Measurements from ENCODE around the gene UBL7.
A peak's percentile ranks its signal among the peaks of the same experiment; 100 is the strongest.

The UBL7 gene

DNA sequence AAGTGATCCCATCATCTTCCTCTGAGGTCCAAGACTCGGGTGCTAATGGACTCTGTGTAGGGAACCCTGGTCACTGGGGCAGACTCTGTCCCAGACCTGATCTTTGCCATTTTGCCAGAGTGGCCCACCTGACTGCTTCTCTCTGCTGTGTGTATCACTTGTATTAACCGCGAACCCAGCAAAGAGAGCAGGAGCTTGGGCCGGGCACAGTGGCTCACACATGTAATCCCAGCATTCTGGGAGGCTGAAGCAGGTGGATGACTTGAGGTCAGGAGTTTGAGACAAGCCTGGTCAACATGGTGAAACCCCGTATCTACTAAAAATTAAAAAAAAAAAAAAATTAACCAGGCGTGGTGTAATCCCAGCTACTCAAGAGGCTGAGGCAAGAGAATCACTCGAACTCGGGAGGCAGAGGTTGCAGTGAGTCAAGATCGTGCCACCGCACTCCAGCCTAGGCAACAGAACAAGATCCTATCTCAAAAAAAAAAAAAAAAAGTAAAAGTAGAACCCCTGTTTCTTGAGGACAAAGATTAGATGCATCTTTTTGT, 60.6 kb downstream of the UBL7 start:
- H3K4me3 ChIP-seq (ENCODE audit: low read length): no peak overlapping the region
- peak overlapping the region; percentile 31; the same call in 1 of the 2 replicates for H3K4me2 ChIP-seq (ENCODE audit: low read length)
- no peaks in the 10 kb centered on the region for H3K9me2 ChIP-seq (replicated peaks; ENCODE audit: control insufficient read depth, low read length)
- H3F3A ChIP-seq (ENCODE audit: control insufficient read depth, insufficient read depth): no peaks in the 10 kb centered on the region
- H3K79me2 ChIP-seq (ENCODE audit: control insufficient read depth, low read length): no peaks in the 10 kb centered on the region
- H3K27me3 ChIP-seq (ENCODE audit: control insufficient read depth, low read length): peaks cover 87% of the 10 kb centered on the region
- no peaks in the 10 kb centered on the region for H3K9me3 ChIP-seq (ENCODE audit: control insufficient read depth, insufficient read depth, low read length)
- TF ChIP-seq EZH2phosphoT487 (IDR thresholded peaks at IDR 0.05; ENCODE audit: borderline replicate concordance, low read length): no peak
- TF ChIP-seq CTCF (IDR thresholded peaks at IDR 0.05; ENCODE audit: low read depth, low read length, poor library complexity, severe bottlenecking): no peak
- peaks cover 47% of the 10 kb centered on the region for H4K20me1 ChIP-seq (ENCODE audit: control insufficient read depth, insufficient read depth, low read depth, low read length)
- H3K4me1 ChIP-seq (ENCODE audit: control insufficient read depth, low read length): peaks cover 76% of the 10 kb centered on the region
- H3K36me3 ChIP-seq (ENCODE audit: control insufficient read depth, low read length): no peaks in the 10 kb centered on the region
- no peak overlapping the region for H3K27ac ChIP-seq (ENCODE audit: low read depth, low read length)

GRCh38 chr15:74399511-74400312, 61.2 kb downstream of the UBL7 start:
- H3K27ac ChIP-seq (ENCODE audit: low read depth, low read length): no peak overlapping the region
- peaks cover 47% of the 10 kb centered on the region for H4K20me1 ChIP-seq (ENCODE audit: control insufficient read depth, insufficient read depth, low read depth, low read length)
- H3K36me3 ChIP-seq (ENCODE audit: control insufficient read depth, low read length): no peaks in the 10 kb centered on the region
- H3K4me1 ChIP-seq (ENCODE audit: control insufficient read depth, low read length): peaks cover 75% of the 10 kb centered on the region
- no peak overlapping the region for H3K4me3 ChIP-seq (ENCODE audit: low read length)
- H3K9me3 ChIP-seq (ENCODE audit: control insufficient read depth, insufficient read depth, low read length): no peaks in the 10 kb centered on the region
- H3K27me3 ChIP-seq (ENCODE audit: control insufficient read depth, low read length): peaks cover 89% of the 10 kb centered on the region
- H3K79me2 ChIP-seq (ENCODE audit: control insufficient read depth, low read length): no peaks in the 10 kb centered on the region
- no peaks in the 10 kb centered on the region for H3F3A ChIP-seq (ENCODE audit: control insufficient read depth, insufficient read depth)
- no peaks in the 10 kb centered on the region for H3K9me2 ChIP-seq (replicated peaks; ENCODE audit: control insufficient read depth, low read length)
- TF ChIP-seq EZH2phosphoT487 (IDR thresholded peaks at IDR 0.05; ENCODE audit: borderline replicate concordance, low read length): no peak
- TF ChIP-seq CTCF (IDR thresholded peaks at IDR 0.05; ENCODE audit: low read depth, low read length, poor library complexity, severe bottlenecking): no peak
- peak overlapping the region; percentile 31 for H3K4me2 ChIP-seq (ENCODE audit: low read length)

DNA sequence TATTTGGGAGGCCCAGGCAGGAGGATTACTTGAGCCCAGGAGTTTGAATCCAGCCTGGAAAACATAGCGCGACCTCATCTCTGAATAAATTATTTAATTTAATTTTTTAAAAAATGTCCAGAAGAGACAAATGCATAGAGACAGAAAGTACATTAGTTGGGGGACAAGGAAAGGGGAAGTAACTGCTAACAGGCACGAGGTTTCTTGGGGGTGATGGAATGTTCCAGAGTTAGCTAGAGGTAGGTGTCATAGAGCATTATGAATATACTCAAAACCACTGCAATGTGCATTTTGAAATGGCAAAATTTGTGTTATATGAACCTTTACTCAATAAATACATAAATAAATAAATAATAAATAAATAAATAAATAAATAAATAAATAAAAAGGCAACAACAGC, 61.9 kb downstream of the UBL7 start:
- Histone ChIP-seq H3K36me3 (ENCODE audit: control insufficient read depth, low read length) (no peaks in the 10 kb centered on the region), H3K9me3 (ENCODE audit: control insufficient read depth, insufficient read depth, low read length) (no peaks in the 10 kb centered on the region), H3K4me2 (ENCODE audit: low read length) (no peak overlapping the region), H3F3A (ENCODE audit: control insufficient read depth, insufficient read depth) (no peaks in the 10 kb centered on the region), H3K27ac (ENCODE audit: low read depth, low read length) (no peak overlapping the region), H3K4me1 (ENCODE audit: control insufficient read depth, low read length) (peaks cover 69% of the 10 kb centered on the region), H3K9me2 (replicated peaks; ENCODE audit: control insufficient read depth, low read length) (no peaks in the 10 kb centered on the region), H3K79me2 (ENCODE audit: control insufficient read depth, low read length) (no peaks in the 10 kb centered on the region), H3K27me3 (ENCODE audit: control insufficient read depth, low read length) (peaks cover 89% of the 10 kb centered on the region), H3K4me3 (ENCODE audit: low read length) (no peak overlapping the region), H4K20me1 (ENCODE audit: control insufficient read depth, insufficient read depth, low read depth, low read length) (peaks cover 43% of the 10 kb centered on the region)
- TF ChIP-seq EZH2phosphoT487 (IDR thresholded peaks at IDR 0.05; ENCODE audit: borderline replicate concordance, low read length): no peak
- TF ChIP-seq CTCF (IDR thresholded peaks at IDR 0.05; ENCODE audit: low read depth, low read length, poor library complexity, severe bottlenecking): no peak
